ENCODE measurements around the gene ATP8A1. TPM values are rescaled to one million over a fixed set of nuclear protein-coding genes. Genes with fewer than 3 reads are reported as not detected.

Gene ATP8A1
- total RNA-seq, 4 donors from 2014 or later, result 21.3 to 34.7 (median 25.9) TPM

- DNase-seq, result no peak
- intact Hi-C loops (cut with DNase I; ENCODE audit: low total_unique reads), result no loop called here
- Histone ChIP-seq H3K4me3 (no peak overlapping the region), H3K27me3 (peaks cover 6 to 26% of the 10 kb centered on the region in 2 donors), H3K9me3 (no peaks in the 10 kb centered on the region), H3K36me3 (no peaks in the 10 kb centered on the region), H3K4me1 (peaks cover 0 to 5% of the 10 kb centered on the region in 2 donors), H3K27ac (no peak overlapping the region)
- TF ChIP-seq CTCF (IDR thresholded peaks at IDR 0.05) (no peak), POLR2A (IDR thresholded peaks at IDR 0.05) (no peak)
Observed at GRCh38 chr4:42396361-42396751, 260.5 kb downstream of the ATP8A1 start.

GRCh38 chr4:42395595-42395994, 261.3 kb downstream of the ATP8A1 start:
- Histone ChIP-seq H3K27me3 (peaks cover 6 to 26% of the 10 kb centered on the region in 2 donors), H3K4me1 (peaks cover 0 to 5% of the 10 kb centered on the region in 2 donors), H3K9me3 (no peaks in the 10 kb centered on the region), H3K36me3 (no peaks in the 10 kb centered on the region), H3K4me3 (no peak overlapping the region), H3K27ac (no peak overlapping the region)
- no peak for TF ChIP-seq POLR2A (IDR thresholded peaks at IDR 0.05)
- TF ChIP-seq CTCF (IDR thresholded peaks at IDR 0.05), result no peak
- DNase-seq, result no peak
- intact Hi-C loops (cut with DNase I; ENCODE audit: low total_unique reads), result no loop called here

- intact Hi-C loops (cut with DNase I; ENCODE audit: low total_unique reads), result no loop called here
- H3K9me3 ChIP-seq, result no peaks in the 10 kb centered on the region
- TF ChIP-seq CTCF (IDR thresholded peaks at IDR 0.05) (no peak), POLR2A (IDR thresholded peaks at IDR 0.05) (no peak)
- H3K27ac ChIP-seq, result no peak overlapping the region
- no peak for DNase-seq
- no peaks in the 10 kb centered on the region for H3K4me1 ChIP-seq
- H3K36me3 ChIP-seq, result no peaks in the 10 kb centered on the region
- H3K27me3 ChIP-seq, result peaks cover 0 to 11% of the 10 kb centered on the region in 2 donors
- H3K4me3 ChIP-seq, result no peak overlapping the region
Observed at GRCh38 chr4:42392436-42392835, 264.5 kb downstream of the ATP8A1 start.

- no peak for DNase-seq
- H3K27me3 ChIP-seq, result peaks cover 0 to 11% of the 10 kb centered on the region in 2 donors
- H3K4me3 ChIP-seq, result no peak overlapping the region
Observed at GRCh38 chr4:42391981-42392380, 264.9 kb downstream of the ATP8A1 start.

GRCh38 chr4:42391355-42391664, 265.6 kb downstream of the ATP8A1 start:
- Histone ChIP-seq H3K4me3 (no peak overlapping the region), H3K36me3 (no peaks in the 10 kb centered on the region), H3K4me1 (no peaks in the 10 kb centered on the region), H3K9me3 (no peaks in the 10 kb centered on the region), H3K27me3 (peaks cover 0 to 6% of the 10 kb centered on the region in 2 donors), H3K27ac (no peak overlapping the region)
- DNase-seq, result no peak
- TF ChIP-seq CTCF (IDR thresholded peaks at IDR 0.05) (no peak), POLR2A (IDR thresholded peaks at IDR 0.05) (no peak)
- intact Hi-C loops (cut with DNase I; ENCODE audit: low total_unique reads), result no loop called here

More at GRCh38 chr4:42391981-42392380, 264.9 kb downstream of the ATP8A1 start:
- H3K9me3 ChIP-seq, result no peaks in the 10 kb centered on the region
- TF ChIP-seq POLR2A (IDR thresholded peaks at IDR 0.05) (no peak), CTCF (IDR thresholded peaks at IDR 0.05) (no peak)
- H3K36me3 ChIP-seq, result no peaks in the 10 kb centered on the region
- H3K4me1 ChIP-seq, result no peaks in the 10 kb centered on the region
- no peak overlapping the region for H3K27ac ChIP-seq
- intact Hi-C loops (cut with DNase I; ENCODE audit: low total_unique reads), result no loop called here
